ENCODE measurements around the gene ZDHHC11. TPM values are rescaled to one million over a fixed set of nuclear protein-coding genes. Genes with fewer than 3 reads are reported as not detected.
"Not testable (repeated sequence)": the region's sequence is repeated elsewhere in the genome, so short reads cannot be mapped to it uniquely, and the experiment has no call there.

The ZDHHC11 gene
- total RNA-seq, 1 donor from 2014 or later: 5.7 TPM

GRCh38 chr5:782356-782755 lies 68.4 kb downstream of the ZDHHC11 start:
- FAIRE-seq: not testable (repeated sequence)

GRCh38 chr5:780571-780970 lies 70.2 kb downstream of the ZDHHC11 start:
- not testable (repeated sequence) for DNase-seq (ENCODE audit: low spot score in 2 of 2); FAIRE-seq

More at GRCh38 chr5:782356-782755, 68.4 kb downstream of the ZDHHC11 start:
- DNase-seq (ENCODE audit: low spot score in 2 of 2): not testable (repeated sequence)

DNA sequence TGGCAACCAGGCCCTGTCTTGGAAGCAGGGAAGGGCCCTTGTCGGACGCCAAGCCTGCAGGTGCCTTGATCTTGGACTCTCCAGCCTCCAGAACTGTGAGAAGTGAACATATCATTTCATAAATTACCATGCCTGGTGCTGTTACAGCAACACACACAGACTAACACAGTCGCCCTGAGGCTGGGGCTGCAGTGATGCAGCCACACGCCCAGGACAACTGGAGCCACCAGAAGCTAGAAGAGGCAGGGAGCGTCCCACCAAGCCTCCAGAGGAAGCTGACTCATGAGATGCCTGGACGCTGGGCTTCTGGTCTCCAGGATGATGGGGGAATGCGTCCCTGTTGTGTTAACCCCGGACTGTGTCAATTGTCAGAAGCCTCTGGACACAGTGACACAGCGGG lies 71.8 kb downstream of the ZDHHC11 start:
- FAIRE-seq; DNase-seq (ENCODE audit: low spot score in 2 of 2): not testable (repeated sequence)

GRCh38 chr5:778421-778820 lies 72.4 kb downstream of the ZDHHC11 start:
- not testable (repeated sequence) for FAIRE-seq; DNase-seq (ENCODE audit: low spot score in 2 of 2)

DNA sequence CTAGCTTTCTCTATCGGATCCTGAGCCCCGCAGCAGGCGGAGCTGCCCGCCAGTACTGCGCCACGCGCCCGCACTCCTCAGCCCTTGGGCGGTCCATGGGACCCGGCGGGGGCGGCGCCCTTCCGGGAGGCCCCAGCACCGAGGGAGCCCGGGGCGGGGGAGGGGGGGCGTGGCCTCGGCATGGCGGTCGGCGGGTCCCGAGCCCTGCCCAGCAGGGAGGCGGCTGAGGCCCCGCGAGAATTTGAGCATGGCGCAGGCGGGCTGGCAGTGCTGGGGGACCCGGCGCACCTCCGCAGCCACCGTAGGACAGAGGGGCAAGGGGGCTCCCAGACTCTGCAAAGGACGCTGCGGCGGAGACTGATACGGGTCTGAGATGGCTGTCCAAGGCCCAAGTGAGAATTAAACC lies 73.0 kb downstream of the ZDHHC11 start:
- peak in 1 of 2 donors; percentile 1 for DNase-seq (ENCODE audit: low spot score in 2 of 2)
- no peak for FAIRE-seq

GRCh38 chr5:776862-777711 lies 73.7 kb downstream of the ZDHHC11 start:
- DNase-seq (ENCODE audit: low spot score in 2 of 2) (peak in 1 of 2 donors; percentile 6), FAIRE-seq (no peak)

- FAIRE-seq (no peak), DNase-seq (ENCODE audit: low spot score in 2 of 2) (peak; percentile 4 to 23)
These were observed 74.6 kb downstream of the ZDHHC11 start for GRCh38 chr5:775961-776861.

- DNase-seq (ENCODE audit: low spot score in 2 of 2); FAIRE-seq: not testable (repeated sequence)
These were observed 75.2 kb downstream of the ZDHHC11 start for GRCh38 chr5:775595-775960.

DNA sequence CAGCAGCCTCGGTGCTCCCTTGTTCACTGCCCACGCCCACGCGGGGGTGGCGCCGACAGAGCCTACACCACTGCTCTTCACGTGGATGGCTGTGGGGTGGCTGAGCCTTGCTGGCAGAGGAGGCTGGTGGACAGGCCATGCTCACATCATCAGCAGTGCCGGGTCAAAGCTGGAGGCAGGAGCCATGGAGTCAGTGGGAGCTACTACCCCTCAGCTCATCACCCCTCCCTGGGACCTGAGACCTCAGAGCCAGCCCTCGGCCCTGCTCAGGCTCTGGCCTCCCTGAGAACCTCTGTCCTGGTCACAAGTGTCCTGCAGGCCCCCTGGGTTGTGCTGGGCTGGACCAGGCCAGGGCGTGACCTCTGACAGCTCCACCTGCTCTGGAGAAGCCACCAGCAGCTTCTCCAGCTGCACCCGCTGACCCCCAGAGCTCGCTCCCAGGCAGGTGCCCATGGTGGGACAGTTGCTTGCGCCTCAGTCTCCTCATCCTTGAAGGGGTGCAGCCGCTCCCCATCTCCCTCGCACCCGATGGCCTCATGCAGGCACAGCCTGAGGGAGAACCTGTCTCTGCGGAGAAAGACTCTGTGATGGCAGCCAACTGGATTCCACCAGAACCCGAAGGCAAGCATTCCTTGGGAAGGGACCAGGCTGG lies 75.8 kb downstream of the ZDHHC11 start:
- not testable (repeated sequence) for FAIRE-seq

GRCh38 chr5:774304-774703 lies 76.5 kb downstream of the ZDHHC11 start:
- peak in 1 of 2 donors; percentile 15 for DNase-seq (ENCODE audit: low spot score in 2 of 2)
- FAIRE-seq: not testable (repeated sequence)

More for the DNA sequence above, 75.8 kb downstream of the ZDHHC11 start:
- DNase-seq (ENCODE audit: low spot score in 2 of 2): peak; percentile 22 to 23

- FAIRE-seq (no peak), DNase-seq (ENCODE audit: low spot score in 2 of 2) (no peak)
These were observed 77.1 kb downstream of the ZDHHC11 start for GRCh38 chr5:773517-774264.

- FAIRE-seq: not testable (repeated sequence)
- peak in 1 of 2 donors; percentile 29 for DNase-seq (ENCODE audit: low spot score in 2 of 2)
These were observed 77.9 kb downstream of the ZDHHC11 start for GRCh38 chr5:772931-773330.

GRCh38 chr5:772547-772890 lies 78.3 kb downstream of the ZDHHC11 start:
- not testable (repeated sequence) for FAIRE-seq; DNase-seq (ENCODE audit: low spot score in 2 of 2)

DNA sequence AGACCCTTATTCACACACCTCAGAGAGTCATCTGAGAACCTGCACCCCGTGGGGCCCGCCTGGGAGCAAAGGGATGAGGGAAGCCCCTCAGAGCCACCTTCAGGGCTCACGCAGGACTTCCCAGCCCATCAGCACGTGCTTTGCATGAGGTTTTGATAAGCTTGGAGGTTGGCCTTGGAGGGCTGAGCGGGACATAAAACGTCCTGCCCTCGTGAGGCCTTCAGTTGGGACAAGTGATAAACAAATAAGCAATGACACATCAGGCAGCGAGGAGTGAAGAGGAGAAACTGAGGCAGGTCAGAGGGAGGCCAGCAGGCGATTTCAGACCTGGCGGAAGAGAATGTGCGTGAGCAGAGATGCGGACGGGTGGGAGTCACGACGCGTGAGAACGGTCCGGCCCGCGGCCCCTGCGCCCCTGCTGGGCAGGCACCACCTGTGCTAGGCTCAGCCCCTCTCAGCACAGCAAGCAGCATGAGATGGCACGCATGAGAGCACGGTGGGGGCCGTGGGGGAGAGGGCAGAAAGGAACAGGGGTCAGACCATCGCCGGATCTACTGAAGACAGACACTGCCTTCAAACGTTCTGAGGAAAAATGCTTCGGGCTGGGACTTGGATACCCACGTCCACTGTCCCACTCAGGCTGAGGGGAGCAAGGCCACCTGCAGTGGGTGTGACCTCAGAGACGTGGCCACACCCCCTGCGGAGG lies 78.8 kb downstream of the ZDHHC11 start:
- not testable (repeated sequence) for FAIRE-seq; DNase-seq (ENCODE audit: low spot score in 2 of 2)

DNA sequence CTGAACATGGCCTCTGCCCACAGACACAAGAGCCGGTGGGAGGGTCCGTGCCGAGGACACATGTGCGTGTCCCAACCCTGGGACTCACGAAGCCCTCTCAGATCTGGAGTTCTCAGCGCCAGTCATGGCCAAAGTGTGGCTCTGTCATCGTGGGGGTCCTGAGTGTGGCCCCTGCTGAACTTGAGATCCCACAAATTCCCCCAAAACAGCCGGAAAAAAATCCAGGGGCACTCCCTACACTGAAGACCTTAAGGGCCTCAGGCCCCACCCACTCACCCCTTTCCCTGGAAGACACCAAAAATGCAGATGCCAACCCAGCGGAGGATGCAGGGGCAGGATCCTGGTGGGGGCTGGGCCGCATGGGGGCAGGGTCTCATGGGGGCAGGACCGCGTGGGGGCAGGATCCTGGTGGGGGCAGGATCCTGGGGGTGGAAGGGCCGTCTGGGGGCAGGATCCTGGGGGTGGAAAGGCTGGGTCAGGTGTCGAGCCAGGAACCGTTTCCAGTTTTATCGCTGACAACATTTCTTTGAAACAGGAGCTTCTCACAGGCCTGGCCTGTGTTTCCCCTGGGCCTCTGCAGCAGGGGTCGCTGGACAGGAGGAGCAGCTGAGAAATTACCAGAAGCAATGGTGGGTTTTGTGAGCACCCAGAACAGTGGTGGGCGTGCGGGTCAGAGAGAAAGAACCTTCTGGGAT lies 79.6 kb downstream of the ZDHHC11 start:
- not testable (repeated sequence) for DNase-seq (ENCODE audit: low spot score in 2 of 2); FAIRE-seq

DNA sequence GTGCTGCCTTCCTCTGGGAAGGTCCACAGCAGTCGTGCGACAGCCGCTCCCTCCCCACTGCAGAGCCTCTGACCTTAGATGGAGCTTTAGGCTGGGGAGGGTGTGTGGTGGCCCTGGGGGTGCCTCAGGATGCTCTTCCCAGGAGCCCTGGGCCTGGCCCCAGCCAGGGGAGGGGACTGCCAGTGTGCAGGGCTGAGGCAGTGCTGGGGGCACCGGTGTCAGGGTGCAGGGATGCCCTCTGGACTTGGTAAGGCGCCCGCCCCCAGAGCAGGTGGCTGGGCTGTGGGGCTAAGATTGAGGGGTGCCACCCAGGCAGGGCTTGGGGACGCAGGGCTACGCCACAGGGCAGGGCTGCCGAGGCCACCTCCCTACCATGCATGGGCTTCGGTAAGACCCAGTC lies 80.2 kb downstream of the ZDHHC11 start:
- FAIRE-seq; DNase-seq (ENCODE audit: low spot score in 2 of 2): not testable (repeated sequence)

GRCh38 chr5:769485-770145 lies 81.2 kb downstream of the ZDHHC11 start:
- peak in 1 of 2 donors; percentile 0 for DNase-seq (ENCODE audit: low spot score in 2 of 2)
- FAIRE-seq: not testable (repeated sequence)

Measured in frontal cortex (tissue), 4 donors.